DND-41 (cell line): ENCODE results near the gene SSR2.

Source experiments
- ATAC-seq: fragments of 200-7000 bp; cut with Tn5 transposase; 3 replicates; pipeline ENCODE4 v1.9.1; 2021; ENCODE audit warnings: low read depth; ENCODE audit not compliant: insufficient read depth
- DNase-seq: peaks from one replicate; pipeline ENCODE4 v3.0.0-alpha.2; 2020
- H2AFZ ChIP-seq: 2 replicates; pipeline ENCODE4 v1.6.0; 2012; ENCODE audit warnings: low read depth, low read length
- H3K27ac ChIP-seq: 2 replicates; pipeline ENCODE4 v1.5.1; 2012; ENCODE audit warnings: low read length, inconsistent platforms
- H3K27me3 ChIP-seq: fragments of 200-600 bp; sonication (generic); 2 replicates; pipeline ENCODE4 v1.6.0; 2012; ENCODE audit warnings: low read length, mild to moderate bottlenecking, inconsistent platforms; ENCODE audit not compliant: insufficient read depth, poor library complexity
- H3K36me3 ChIP-seq: 2 replicates; pipeline ENCODE4 v1.5.1; 2012; ENCODE audit warnings: low read length, inconsistent platforms; ENCODE audit not compliant: insufficient read depth
- H3K4me1 ChIP-seq: 2 replicates; pipeline ENCODE4 v1.5.1; 2012; ENCODE audit warnings: mild to moderate bottlenecking, low read length; ENCODE audit not compliant: insufficient read depth
- H3K4me2 ChIP-seq: 2 replicates; pipeline ENCODE4 v1.6.0; 2012; ENCODE audit warnings: mild to moderate bottlenecking, moderate library complexity, low read length, inconsistent platforms; ENCODE audit not compliant: insufficient read depth
- H3K4me3 ChIP-seq, 2 experiments: fragments of 200-600 bp in 1 of 2; shearing (Covaris generic) in 1 of 2; 2 replicates each; pipeline ENCODE4 v1.5.1; 2012 to 2016; ENCODE audit warnings: inconsistent platforms in 2 of 2, low read length in 2 of 2, mild to moderate bottlenecking in 2 of 2, low read depth in 1 of 2, moderate library complexity in 1 of 2
- H3K79me2 ChIP-seq: 2 replicates; pipeline ENCODE4 v1.6.0; 2012; ENCODE audit warnings: low read length, inconsistent platforms; ENCODE audit not compliant: insufficient read depth
- H3K9ac ChIP-seq: 2 replicates; pipeline ENCODE4 v1.6.0; 2012; ENCODE audit warnings: low read depth, mild to moderate bottlenecking, inconsistent platforms, low read length, moderate library complexity
- H3K9me3 ChIP-seq: 2 replicates; pipeline ENCODE4 v1.5.1; 2012; ENCODE audit warnings: low read length, moderate library complexity, mild to moderate bottlenecking, inconsistent platforms; ENCODE audit not compliant: insufficient read depth, severe bottlenecking
- H4K20me1 ChIP-seq: 2 replicates; pipeline ENCODE4 v1.6.0; 2012; ENCODE audit warnings: low read length; ENCODE audit not compliant: insufficient read depth
- CTCF ChIP-seq: IDR thresholded peaks from 2 replicates; pipeline ENCODE4 v1.5.1; 2012; ENCODE audit warnings: borderline replicate concordance, low read length, moderate library complexity, mild to moderate bottlenecking; ENCODE audit not compliant: poor library complexity, severe bottlenecking; ENCODE audit errors: extremely low read depth
- EZH2 ChIP-seq: IDR thresholded peaks from 3 replicates; pipeline ENCODE4 v1.6.1; 2012; ENCODE audit warnings: borderline replicate concordance, low read depth, mild to moderate bottlenecking, moderate library complexity, low read length, inconsistent platforms; ENCODE audit not compliant: severe bottlenecking

The SSR2 gene

GRCh38 chr1:155967341-155968050 is 53.3 kb downstream of the SSR2 start:
- Histone ChIP-seq H3K4me1 (0 out of 2 replicates have a peak, but pooled peaks cover 10% of the 10 kb centered on the region), H3K4me2 (no peak overlapping the region), H3K9me3 (no peaks in the 10 kb centered on the region), H4K20me1 (peaks cover 75% of the 10 kb centered on the region), H3K9ac (no peak overlapping the region), H3K27me3 (no peaks in the 10 kb centered on the region), H3K27ac (no peak overlapping the region), H3K79me2 (peaks cover 71% of the 10 kb centered on the region), H3K36me3 (peaks cover 89% of the 10 kb centered on the region), H3K4me3 (no peak overlapping the region), H2AFZ (no peak overlapping the region)
- DNase-seq (no peak), ATAC-seq (no peak)
- TF ChIP-seq EZH2 (no peak), CTCF (no peak)

GRCh38 chr1:155966750-155967149 is 54.0 kb downstream of the SSR2 start:
- H3K9ac ChIP-seq = no peak overlapping the region
- no peak overlapping the region for H2AFZ ChIP-seq
- H4K20me1 ChIP-seq = peaks cover 73% of the 10 kb centered on the region
- no peak overlapping the region for H3K4me3 ChIP-seq
- TF ChIP-seq EZH2 (no peak), CTCF (no peak)
- ATAC-seq (no peak), DNase-seq (no peak)
- peaks cover 90% of the 10 kb centered on the region for H3K36me3 ChIP-seq
- H3K27ac ChIP-seq = no peak overlapping the region
- peaks cover 64% of the 10 kb centered on the region for H3K79me2 ChIP-seq
- H3K9me3 ChIP-seq = no peaks in the 10 kb centered on the region
- H3K4me1 ChIP-seq = 0 out of 2 replicates have a peak, but pooled peaks cover 5% of the 10 kb centered on the region
- H3K27me3 ChIP-seq = no peaks in the 10 kb centered on the region
- no peak overlapping the region for H3K4me2 ChIP-seq

- H3K9ac ChIP-seq = no peak overlapping the region
Observed at GRCh38 chr1:155966135-155966534, 54.6 kb downstream of the SSR2 start.

More at GRCh38 chr1:155966135-155966534, 54.6 kb downstream of the SSR2 start:
- no peak for DNase-seq
- H3K9me3 ChIP-seq = no peaks in the 10 kb centered on the region
- peaks cover 74% of the 10 kb centered on the region for H4K20me1 ChIP-seq
- TF ChIP-seq EZH2 (no peak), CTCF (peak; percentile 55)
- no peaks in the 10 kb centered on the region for H3K27me3 ChIP-seq
- H3K4me2 ChIP-seq = no peak overlapping the region
- peaks cover 59% of the 10 kb centered on the region for H3K79me2 ChIP-seq
- 0 out of 2 replicates have a peak, but pooled peaks cover 5% of the 10 kb centered on the region for H3K4me1 ChIP-seq
- no peak overlapping the region for H3K4me3 ChIP-seq
- peaks cover 94% of the 10 kb centered on the region for H3K36me3 ChIP-seq
- no peak overlapping the region for H3K27ac ChIP-seq
- H2AFZ ChIP-seq = no peak overlapping the region
- no peak for ATAC-seq
